DOHH2 (cell line): ENCODE results near the gene TTC7B.

Source experiments
- H3F3A ChIP-seq: fragments of 200-600 bp; sonication (generic), shearing (Covaris generic); 2 replicates; pipeline ENCODE4 v1.6.0; 2016; ENCODE audit warnings: antibody characterized with exemption, mild to moderate bottlenecking; ENCODE audit not compliant: control insufficient read depth, insufficient read depth
- H3K27ac ChIP-seq: fragments of 200-600 bp; sonication (generic); 2 replicates; pipeline ENCODE4 v1.5.1; 2014; ENCODE audit warnings: low read depth, mild to moderate bottlenecking, low read length, moderate library complexity
- H3K27me3 ChIP-seq: fragments of 200-600 bp; sonication (generic); 2 replicates; pipeline ENCODE4 v1.6.1; 2014; ENCODE audit warnings: mild to moderate bottlenecking, low read length, mixed read lengths; ENCODE audit not compliant: control insufficient read depth
- H3K36me3 ChIP-seq: fragments of 200-600 bp; sonication (generic); 2 replicates; pipeline ENCODE4 v1.6.1; 2014; ENCODE audit warnings: mild to moderate bottlenecking, low read length, moderate library complexity, mixed read lengths; ENCODE audit not compliant: control insufficient read depth
- H3K4me1 ChIP-seq: fragments of 200-600 bp; sonication (generic); 2 replicates; pipeline ENCODE4 v1.6.1; 2014; ENCODE audit warnings: mild to moderate bottlenecking, low read length, mixed read lengths; ENCODE audit not compliant: control insufficient read depth
- H3K4me2 ChIP-seq: fragments of 200-600 bp; sonication (generic); 2 replicates; pipeline ENCODE4 v1.6.0; 2014; ENCODE audit warnings: mild to moderate bottlenecking, low read length, moderate library complexity
- H3K4me3 ChIP-seq: fragments of 200-600 bp; sonication (generic); 2 replicates; pipeline ENCODE4 v1.5.1; 2014; ENCODE audit warnings: mild to moderate bottlenecking, low read length, mixed read lengths
- H3K79me2 ChIP-seq: fragments of 200-600 bp; sonication (generic); 2 replicates; pipeline ENCODE4 v1.6.1; 2014; ENCODE audit warnings: mild to moderate bottlenecking, low read length, mixed read lengths; ENCODE audit not compliant: control insufficient read depth
- H3K9me2 ChIP-seq: fragments of 200-600 bp; sonication (generic); replicated peaks from 2 replicates; pipeline ENCODE4 v1.6.1; 2014; ENCODE audit warnings: mild to moderate bottlenecking, low read length, mixed read lengths; ENCODE audit not compliant: control insufficient read depth
- H3K9me3 ChIP-seq: fragments of 200-600 bp; sonication (generic); 2 replicates; pipeline ENCODE4 v1.6.1; 2014; ENCODE audit warnings: antibody characterized with exemption, low read length, mixed read lengths; ENCODE audit not compliant: control insufficient read depth, insufficient read depth
- H4K20me1 ChIP-seq: fragments of 200-600 bp; sonication (generic); 2 replicates; pipeline ENCODE4 v1.6.0; 2014; ENCODE audit warnings: low read depth, mild to moderate bottlenecking, antibody characterized with exemption, low read length, moderate library complexity; ENCODE audit not compliant: control insufficient read depth, insufficient read depth
- EZH2phosphoT487 ChIP-seq: fragments of 200-600 bp; sonication (generic); IDR thresholded peaks from 2 replicates; pipeline ENCODE4 v1.6.1; 2017; ENCODE audit warnings: borderline replicate concordance, mild to moderate bottlenecking, antibody characterized with exemption, low read length, moderate library complexity, mixed read lengths
- TF ChIP-seq, protein P1 (sequence below): fragments of 200-600 bp; sonication (generic); IDR thresholded peaks from one replicate; pipeline ENCODE4 v1.5.1; 2014; ENCODE audit warnings: antibody characterized with exemption, mild to moderate bottlenecking, low read depth, low read length; ENCODE audit not compliant: poor library complexity, severe bottlenecking

Gene TTC7B

GRCh38 chr14:90533591-90534021, 282.6 kb downstream of the TTC7B start:
- no peaks in the 10 kb centered on the region for H3F3A ChIP-seq
- no peaks in the 10 kb centered on the region for H3K36me3 ChIP-seq
- no peaks in the 10 kb centered on the region for H3K27me3 ChIP-seq
- H4K20me1 ChIP-seq, result no peaks in the 10 kb centered on the region
- no peak overlapping the region for H3K4me3 ChIP-seq
- no peaks in the 10 kb centered on the region for H3K9me3 ChIP-seq
- no peak overlapping the region for H3K4me2 ChIP-seq
- H3K79me2 ChIP-seq, result no peaks in the 10 kb centered on the region
- TF ChIP-seq EZH2phosphoT487, result no peak
- TF ChIP-seq, protein P1, sequence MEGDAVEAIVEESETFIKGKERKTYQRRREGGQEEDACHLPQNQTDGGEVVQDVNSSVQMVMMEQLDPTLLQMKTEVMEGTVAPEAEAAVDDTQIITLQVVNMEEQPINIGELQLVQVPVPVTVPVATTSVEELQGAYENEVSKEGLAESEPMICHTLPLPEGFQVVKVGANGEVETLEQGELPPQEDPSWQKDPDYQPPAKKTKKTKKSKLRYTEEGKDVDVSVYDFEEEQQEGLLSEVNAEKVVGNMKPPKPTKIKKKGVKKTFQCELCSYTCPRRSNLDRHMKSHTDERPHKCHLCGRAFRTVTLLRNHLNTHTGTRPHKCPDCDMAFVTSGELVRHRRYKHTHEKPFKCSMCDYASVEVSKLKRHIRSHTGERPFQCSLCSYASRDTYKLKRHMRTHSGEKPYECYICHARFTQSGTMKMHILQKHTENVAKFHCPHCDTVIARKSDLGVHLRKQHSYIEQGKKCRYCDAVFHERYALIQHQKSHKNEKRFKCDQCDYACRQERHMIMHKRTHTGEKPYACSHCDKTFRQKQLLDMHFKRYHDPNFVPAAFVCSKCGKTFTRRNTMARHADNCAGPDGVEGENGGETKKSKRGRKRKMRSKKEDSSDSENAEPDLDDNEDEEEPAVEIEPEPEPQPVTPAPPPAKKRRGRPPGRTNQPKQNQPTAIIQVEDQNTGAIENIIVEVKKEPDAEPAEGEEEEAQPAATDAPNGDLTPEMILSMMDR, result no peak
- no peaks in the 10 kb centered on the region for H3K4me1 ChIP-seq
- H3K9me2 ChIP-seq, result no peaks in the 10 kb centered on the region
- no peak overlapping the region for H3K27ac ChIP-seq

GRCh38 chr14:90532826-90533525, 283.3 kb downstream of the TTC7B start:
- Histone ChIP-seq H3F3A (no peaks in the 10 kb centered on the region), H3K79me2 (no peaks in the 10 kb centered on the region), H3K27me3 (no peaks in the 10 kb centered on the region), H3K4me2 (no peak overlapping the region), H3K4me3 (no peak overlapping the region), H3K27ac (no peak overlapping the region), H3K9me2 (no peaks in the 10 kb centered on the region), H4K20me1 (no peaks in the 10 kb centered on the region), H3K36me3 (no peaks in the 10 kb centered on the region), H3K9me3 (no peaks in the 10 kb centered on the region), H3K4me1 (no peaks in the 10 kb centered on the region)
- TF ChIP-seq, protein P1, result no peak
- no peak for TF ChIP-seq EZH2phosphoT487

- Histone ChIP-seq H3K4me3 (no peak overlapping the region), H3K9me2 (no peaks in the 10 kb centered on the region), H3K36me3 (no peaks in the 10 kb centered on the region), H3K9me3 (no peaks in the 10 kb centered on the region), H3K4me2 (no peak overlapping the region), H3K27me3 (no peaks in the 10 kb centered on the region), H3K27ac (no peak overlapping the region), H3K4me1 (no peaks in the 10 kb centered on the region), H3K79me2 (no peaks in the 10 kb centered on the region), H3F3A (no peaks in the 10 kb centered on the region), H4K20me1 (no peaks in the 10 kb centered on the region)
- no peak for TF ChIP-seq EZH2phosphoT487
- TF ChIP-seq, protein P1, result no peak
Observed at GRCh38 chr14:90531497-90531896, 284.7 kb downstream of the TTC7B start.
